K562 (cell line): ENCODE results near the gene THAP9. TPM values are rescaled to one million over a fixed set of nuclear protein-coding genes. Genes with fewer than 3 reads are reported as not detected.

Experiments
- ARID1B ChIP-seq: fragments of 450-650 bp; IDR thresholded peaks from 2 replicates; pipeline ENCODE4 v1.6.1; 2016; ENCODE audit warnings: antibody characterized with exemption, mild to moderate bottlenecking, inconsistent platforms
- BRCA1 ChIP-seq, 2 experiments: fragments of 450-650 bp in 1 of 2; sonication (generic) in 1 of 2; formaldehyde crosslinking in 1 of 2; IDR thresholded peaks; 2 replicates each; pipeline versions ENCODE4 v1.5.0 to v1.6.1; 2017 to 2020; ENCODE audit warnings: mild to moderate bottlenecking in 1 of 2, missing genetic modification reagents in 1 of 2
- BRF2 ChIP-seq: IDR thresholded peaks from 3 replicates; pipeline ENCODE4 v1.6.1; 2011; ENCODE audit warnings: borderline replicate concordance, mild to moderate bottlenecking; ENCODE audit not compliant: insufficient read length, insufficient read depth
- CREM ChIP-seq: IDR thresholded peaks from 2 replicates; pipeline ENCODE4 v1.6.1; 2014; ENCODE audit warnings: antibody characterized with exemption, low read depth
- EGR1 ChIP-seq: fragments of 450-650 bp; conservative IDR thresholded peaks from 2 replicates; pipeline ENCODE4 v1.6.1; 2017; ENCODE audit warnings: mild to moderate bottlenecking
- ELF4 ChIP-seq: fragments of 450-650 bp; formaldehyde crosslinking; IDR thresholded peaks from 2 replicates; pipeline ENCODE4 v1.4.0; 2022; ENCODE audit warnings: missing genetic modification characterization
- FIP1L1 ChIP-seq: fragments of 200-400 bp; formaldehyde crosslinking; IDR thresholded peaks from 2 replicates; pipeline ENCODE4 v1.6.1; 2018; ENCODE audit warnings: mild to moderate bottlenecking, low read depth, low read length; ENCODE audit not compliant: poor library complexity, severe bottlenecking
- GTF2B ChIP-seq: IDR thresholded peaks from 2 replicates; pipeline ENCODE4 v1.6.1; 2011; ENCODE audit not compliant: insufficient read length; ENCODE audit errors: extremely low read depth
- GTF3C2 ChIP-seq: IDR thresholded peaks from 3 replicates; pipeline ENCODE4 v1.6.1; 2011; ENCODE audit warnings: borderline replicate concordance, mild to moderate bottlenecking, moderate library complexity; ENCODE audit not compliant: insufficient read length; ENCODE audit errors: extremely low read depth
- HDAC1 ChIP-seq, 2 experiments: fragments of 450-650 bp; IDR thresholded peaks; 2 replicates each; pipeline ENCODE4 v1.6.1; 2016 to 2017; ENCODE audit warnings: inconsistent platforms in 1 of 2, mild to moderate bottlenecking in 1 of 2, moderate library complexity in 1 of 2
- HMG20A ChIP-seq: fragments of 450-650 bp; formaldehyde crosslinking; conservative IDR thresholded peaks from 2 replicates; pipeline ENCODE4 v1.4.0; 2020; ENCODE audit warnings: mild to moderate bottlenecking, mixed read lengths
- KHSRP ChIP-seq: fragments of 450-650 bp; IDR thresholded peaks from 2 replicates; pipeline ENCODE4 v1.6.1; 2017
- PKNOX1 ChIP-seq: fragments of 450-650 bp; IDR thresholded peaks from 2 replicates; pipeline ENCODE4 v1.6.1; 2016
- PML ChIP-seq: IDR thresholded peaks from 2 replicates; pipeline ENCODE4 v1.6.1; 2012; ENCODE audit warnings: low read length, inconsistent platforms
- RFX1 ChIP-seq: fragments of 450-650 bp; IDR thresholded peaks from 2 replicates; pipeline ENCODE4 v1.6.1; 2016; ENCODE audit warnings: mild to moderate bottlenecking, moderate library complexity
- SMAD1 ChIP-seq: fragments of 150-350 bp; IDR thresholded peaks from 2 replicates; pipeline ENCODE4 v1.6.1; 2014; ENCODE audit warnings: low read length, low read depth; ENCODE audit not compliant: partially characterized antibody
- SMAD2 ChIP-seq: fragments of 150-350 bp; IDR thresholded peaks from 2 replicates; pipeline ENCODE4 v1.6.1; 2014; ENCODE audit warnings: low read depth, mild to moderate bottlenecking, low read length
- SRSF1 ChIP-seq: fragments of 200-400 bp; formaldehyde crosslinking; IDR thresholded peaks from 2 replicates; pipeline ENCODE4 v1.6.1; 2017; ENCODE audit warnings: mild to moderate bottlenecking, low read depth, low read length, moderate library complexity
- TBP ChIP-seq: optimal IDR thresholded peaks from 2 replicates; pipeline ENCODE3; 2011; ENCODE audit warnings: low read depth, low read length, improper control_type of control experiment
- ZFP1 ChIP-seq: fragments of 450-650 bp; formaldehyde crosslinking; IDR thresholded peaks from 2 replicates; pipeline ENCODE4 v1.4.0; 2020; ENCODE audit warnings: mild to moderate bottlenecking, mixed read lengths
- ZNF3 ChIP-seq: fragments of 250-450 bp; sonication (Bioruptor Pico); IDR thresholded peaks from 2 replicates; pipeline ENCODE4 v1.5.0; 2021; ENCODE audit warnings: mild to moderate bottlenecking, moderate library complexity
- ZNF41 ChIP-seq: fragments of 250-450 bp; sonication (Bioruptor Pico); conservative IDR thresholded peaks from 2 replicates; pipeline ENCODE4 v1.4.0; 2020; ENCODE audit warnings: mild to moderate bottlenecking
- ZNF431 ChIP-seq: sonication (generic); formaldehyde crosslinking; IDR thresholded peaks from 2 replicates; pipeline ENCODE4 v1.8.0; 2022; ENCODE audit warnings: mild to moderate bottlenecking, missing genetic modification reagents
- polyA plus RNA-seq, 8 experiments: library from polyadenylated mRNA; depleted of rRNA in 4 of 8; stranded (reverse) in 5 of 8; unstranded in 3 of 8; fragments of >200 nt; fragmentation: Nextera tagmentation in 2 of 8; fragmentation: Illumina TruSeq in 1 of 8; extraction: Ambion mirVana in 2 of 8; extraction: Trizol in 1 of 8; gene quantifications; 2 replicates each; pipeline versions ENCODE4 v1.2.1 to v1.2.3, GENCODE V29; 2011 to 2014; ENCODE audit warnings: inconsistent platforms in 1 of 8, missing spikeins in 1 of 8
- total RNA-seq, 7 experiments: library from RNA; depleted of rRNA in 6 of 7; stranded (reverse); fragments of >200 nt in 6 of 7; fragmentation: Illumina TruSeq in 2 of 7; extraction: Trizol in 2 of 7; gene quantifications; 2 replicates each; pipeline versions ENCODE4 v1.2.1 to v1.2.3, GENCODE V29; 2011 to 2021; ENCODE audit warnings: low replicate concordance in 1 of 7

The THAP9 gene
- total and polyA plus RNA-seq, 9 of the 15 experiments (the other 6 are each of a cell fraction or from before 2014, with no cell fraction given): 3.4 to 7.0 (median 5.4) TPM

- TF ChIP-seq GTF3C2 (no peak), BRCA1 (IDR thresholded peaks at IDR 0.05) (no peak), BRCA1 (CRISPR knock-in tag; IDR thresholded peaks at IDR 0.05) (no peak), ZFP1 (no peak; the same call in 1 of the 2 replicates), HMG20A (CRISPR knock-in tag) (no peak), ZNF41 (CRISPR knock-in tag) (no peak), ZNF3 (CRISPR knock-in tag) (no peak), SRSF1 (no peak), EGR1 (no peak; the same call in none of the 2 replicates), ELF4 (peak; percentile 58; the same call in 1 of the 2 replicates), FIP1L1 (peak; percentile 85), ARID1B (no peak; the same call in 1 of the 2 replicates), HDAC1 (IDR thresholded peaks at IDR 0.05) (peak in 1 of 2 experiments; percentile 11; a peak in 1 of 4 replicates), PKNOX1 (peak; percentile 30; the same call in 1 of the 2 replicates), SMAD2 (no peak), PML (peak; percentile 72), KHSRP (peak; percentile 27; the same call in 1 of the 2 replicates), CREM (peak; percentile 99), RFX1 (no peak), TBP (peak; percentile 85), SMAD1 (peak; percentile 92), BRF2 (no peak), ZNF431 (peak; percentile 70), GTF2B (peak; percentile 49)
Observed at GRCh38 chr4:82890901-82891706, 9.4 kb upstream of the THAP9 start, which contains the start of gene SEC31A (continued).
